CD8-positive, alpha-beta memory T cell (primary cell): Measurements from ENCODE around the gene TMEM235. TPM values are rescaled to one million over a fixed set of nuclear protein-coding genes. Genes with fewer than 3 reads are reported as not detected.

Experiments used
- CTCF ChIA-PET: fragments of 350-600 bp; sonication (Branson Sonifier 250); formaldehyde crosslinking; loops from one replicate; lab custom pipeline; 2021; ENCODE audit warnings: antibody characterized with exemption; lab: Charles Lee
- POLR2A ChIA-PET: fragments of 350-600 bp; sonication (Branson Sonifier 250); formaldehyde crosslinking; loops from one replicate; lab custom pipeline; 2021; ENCODE audit warnings: antibody characterized with exemption; lab: Charles Lee
- DNase-seq, 5 donors: peaks; one replicate each; pipeline versions ENCODE4 v3.0.0 to v3.0.0-alpha.2; 2020 to 2022; ENCODE audit warnings: mixed read lengths in 1 of 5
- H3K27ac ChIP-seq: one replicate; pipeline ENCODE4 v1.7.0; 2013; ENCODE audit warnings: low read depth, mild to moderate bottlenecking, low read length, moderate library complexity
- H3K27me3 ChIP-seq: 2 replicates; pipeline ENCODE4 v1.7.0; 2013; ENCODE audit warnings: low read length, mild to moderate bottlenecking; ENCODE audit not compliant: insufficient read depth, poor library complexity, severe bottlenecking
- H3K36me3 ChIP-seq: 2 replicates; pipeline ENCODE4 v1.7.0; 2013; ENCODE audit warnings: mild to moderate bottlenecking, low read length, moderate library complexity; ENCODE audit not compliant: insufficient read depth
- H3K4me1 ChIP-seq: 2 replicates; pipeline ENCODE4 v1.7.0; 2013; ENCODE audit warnings: mild to moderate bottlenecking, low read length, moderate library complexity; ENCODE audit not compliant: insufficient read depth
- H3K4me3 ChIP-seq: 2 replicates; pipeline ENCODE4 v1.7.0; 2013; ENCODE audit warnings: mild to moderate bottlenecking, low read length
- H3K9me3 ChIP-seq: 2 replicates; pipeline ENCODE4 v1.7.0; 2013; ENCODE audit warnings: mild to moderate bottlenecking, low read length
- H3K27ac Mint-ChIP-seq, 8 donors: one replicate each; pipeline ENCODE4 v1.8.0; 2020 to 2021; ENCODE audit warnings: mixed read lengths in 8 of 8, mild to moderate bottlenecking in 6 of 8, inconsistent platforms in 3 of 8, moderate library complexity in 3 of 8
- H3K27me3 Mint-ChIP-seq, 2 donors: one replicate each; pipeline ENCODE4 v1.8.0; 2020 to 2021; ENCODE audit warnings: mixed read lengths in 2 of 2, mild to moderate bottlenecking in 1 of 2, moderate library complexity in 1 of 2
- H3K36me3 Mint-ChIP-seq, 3 donors: one replicate each; pipeline ENCODE4 v1.8.0; 2020 to 2021; ENCODE audit warnings: mixed read lengths in 3 of 3, inconsistent platforms in 1 of 3, mild to moderate bottlenecking in 1 of 3
- H3K4me1 Mint-ChIP-seq, 3 donors: one replicate each; pipeline ENCODE4 v1.8.0; 2020 to 2021; ENCODE audit warnings: mixed read lengths in 3 of 3, inconsistent platforms in 1 of 3, mild to moderate bottlenecking in 1 of 3
- H3K4me3 Mint-ChIP-seq, 7 donors: one replicate each; pipeline ENCODE4 v1.8.0; 2020 to 2021; ENCODE audit warnings: mixed read lengths in 7 of 7, mild to moderate bottlenecking in 6 of 7, moderate library complexity in 4 of 7, inconsistent platforms in 2 of 7
- H3K9me3 Mint-ChIP-seq, 5 donors: one replicate each; pipeline ENCODE4 v1.8.0; 2020 to 2022; ENCODE audit warnings: mixed read lengths in 5 of 5, mild to moderate bottlenecking in 3 of 5, moderate library complexity in 2 of 5, inconsistent platforms in 1 of 5
- polyA plus RNA-seq: library from polyadenylated mRNA; unstranded; fragments of 300-500 nt; fragmentation: Illumina TruSeq; gene quantifications from one replicate; pipeline ENCODE4 v1.2.3, GENCODE V29; 2021
- total RNA-seq, 2 experiments: library from RNA; stranded (reverse); gene quantifications; one replicate each; pipeline ENCODE4 v1.2.3, GENCODE V29; 2021

The TMEM235 gene
- total and polyA plus RNA-seq, 3 experiments from 2014 or later: not detected

DNA sequence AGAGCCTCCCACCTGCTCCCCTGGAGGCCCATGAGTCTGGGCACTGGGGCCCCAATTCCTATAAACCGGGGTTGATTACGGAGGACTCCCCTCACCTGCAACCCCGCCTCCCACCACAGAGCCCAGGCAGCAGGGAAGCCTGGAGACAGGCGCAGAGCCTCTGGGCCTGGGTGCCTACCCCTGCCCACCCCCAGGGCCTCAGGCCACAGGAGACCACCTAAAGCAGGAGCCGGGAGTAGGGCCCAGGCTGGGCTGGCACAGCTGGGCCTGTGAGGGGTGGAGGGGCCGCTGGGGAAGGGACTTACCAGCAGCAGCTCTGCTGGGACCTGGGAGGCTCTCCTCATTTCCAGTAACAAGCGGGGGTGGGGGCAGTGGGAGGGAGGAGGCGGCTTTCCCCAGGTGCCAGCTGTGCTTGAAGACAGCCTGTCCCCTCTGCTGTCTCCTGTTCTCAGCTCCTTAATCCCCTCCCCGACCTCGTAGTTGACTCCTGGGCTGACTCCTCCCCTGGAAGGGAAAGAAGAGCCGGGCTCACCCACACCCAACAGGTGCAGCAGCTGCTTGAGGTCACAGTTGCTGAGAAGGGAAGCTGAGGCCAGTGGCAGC lies 46.8 kb downstream of the TMEM235 start:
- peaks cover 6 to 7% (median 7%) of the 10 kb centered on the region in 3 donors for H3K4me1 Mint-ChIP-seq
- no peak overlapping the region for H3K27ac Mint-ChIP-seq
- no peak for DNase-seq
- peaks cover 3 to 5% of the 10 kb centered on the region in 2 donors for H3K27me3 Mint-ChIP-seq
- POLR2A ChIA-PET: no interaction called here
- Histone ChIP-seq H3K27me3 (no peaks in the 10 kb centered on the region), H3K27ac (peak overlapping the region; percentile 51), H3K4me1 (no peaks in the 10 kb centered on the region), H3K9me3 (no peaks in the 10 kb centered on the region), H3K4me3 (no peak overlapping the region), H3K36me3 (no peaks in the 10 kb centered on the region)
- CTCF ChIA-PET: no interaction called here
- no peaks in the 10 kb centered on the region for H3K36me3 Mint-ChIP-seq
- no peaks in the 10 kb centered on the region for H3K9me3 Mint-ChIP-seq
- no peak overlapping the region for H3K4me3 Mint-ChIP-seq

DNA sequence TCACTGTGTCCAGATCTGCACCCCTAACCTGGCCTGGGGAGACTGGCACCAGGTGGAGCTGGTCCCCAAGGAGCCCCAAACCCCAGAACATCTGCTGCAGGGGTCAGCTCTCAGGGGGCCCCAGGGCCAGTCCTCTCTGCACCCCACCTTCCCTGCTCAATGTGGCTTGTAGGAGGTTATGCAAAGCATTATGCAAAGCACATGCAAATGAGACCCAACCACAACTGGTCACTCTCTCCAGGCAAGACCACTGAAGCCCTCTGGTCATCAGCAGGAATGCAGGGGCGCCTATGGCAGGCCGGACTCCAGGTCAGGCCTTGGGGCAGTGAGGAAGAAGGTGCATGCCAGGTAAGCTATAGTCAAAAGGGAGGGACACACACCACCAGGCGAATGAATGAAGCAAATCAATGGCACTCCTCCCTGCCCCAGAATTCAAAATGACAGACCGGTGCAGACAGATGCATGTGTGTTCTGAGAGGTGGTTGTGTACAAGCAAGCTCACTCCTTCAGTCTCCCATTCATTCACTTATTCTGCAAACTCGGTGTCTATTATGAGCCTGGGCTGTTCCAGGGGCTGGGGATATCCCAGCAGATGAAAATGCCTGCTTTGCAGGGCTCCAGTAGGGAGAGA lies 48.0 kb downstream of the TMEM235 start:
- no peaks in the 10 kb centered on the region for H3K36me3 Mint-ChIP-seq
- ChIA-PET POLR2A (no interaction called here), CTCF (no interaction called here)
- no peaks in the 10 kb centered on the region for H3K9me3 ChIP-seq
- H3K4me3 ChIP-seq: no peak overlapping the region
- no peak overlapping the region for H3K4me3 Mint-ChIP-seq
- H3K27ac Mint-ChIP-seq: peak overlapping the region in 1 of 8 donors; percentile 43
- peaks cover 3 to 5% of the 10 kb centered on the region in 2 donors for H3K27me3 Mint-ChIP-seq
- no peaks in the 10 kb centered on the region for H3K4me1 ChIP-seq
- no peaks in the 10 kb centered on the region for H3K27me3 ChIP-seq
- no peak for DNase-seq
- no peaks in the 10 kb centered on the region for H3K9me3 Mint-ChIP-seq
- H3K36me3 ChIP-seq: no peaks in the 10 kb centered on the region
- H3K27ac ChIP-seq: no peak overlapping the region
- H3K4me1 Mint-ChIP-seq: peaks cover 6 to 7% (median 7%) of the 10 kb centered on the region in 3 donors

DNA sequence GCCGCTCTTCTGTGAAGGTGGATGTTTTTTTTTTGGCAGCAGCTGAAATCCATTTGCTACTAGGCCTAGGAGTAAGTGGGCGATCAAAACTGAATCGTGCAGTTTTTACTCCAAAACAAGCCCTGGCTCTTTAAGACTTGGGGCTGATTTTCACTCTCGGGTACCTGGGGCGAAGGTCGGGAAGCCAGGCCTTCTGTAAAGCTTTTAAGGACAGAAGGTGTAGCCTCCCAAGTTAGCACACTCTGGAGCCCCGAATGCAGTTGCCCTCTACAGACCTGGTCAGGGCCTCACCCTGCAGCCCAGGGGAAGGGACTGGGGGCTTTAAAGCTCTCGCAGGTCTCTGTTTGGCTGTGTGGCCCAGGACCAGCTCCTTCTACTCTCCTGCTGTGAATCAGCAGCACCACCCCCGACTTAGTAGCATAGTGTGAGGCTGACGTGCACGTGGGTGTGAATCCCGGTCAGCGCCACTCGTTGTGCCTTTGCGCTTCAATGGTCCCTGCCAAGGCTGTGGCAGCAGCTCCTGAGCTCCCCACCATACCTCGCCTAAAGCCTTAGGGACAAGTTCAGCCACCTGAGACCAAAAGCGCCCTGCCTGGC lies 49.9 kb downstream of the TMEM235 start:
- Mint-ChIP-seq H3K4me3 (no peak overlapping the region), H3K27ac (no peak overlapping the region), H3K27me3 (peaks cover 0 to 3% of the 10 kb centered on the region in 2 donors), H3K9me3 (no peaks in the 10 kb centered on the region), H3K4me1 (peaks cover 3% of the 10 kb centered on the region in 3 donors), H3K36me3 (no peaks in the 10 kb centered on the region)
- no peak overlapping the region for H3K4me3 ChIP-seq
- no peak overlapping the region for H3K27ac ChIP-seq
- H3K27me3 ChIP-seq: no peaks in the 10 kb centered on the region
- ChIA-PET POLR2A (no interaction called here), CTCF (interaction anchor here (0.7 to 1.1 kb wide), 2 partner anchors 141 to 635 kb away, joined by 3 read pairs; no protein-coding TSS in a partner anchor)
- H3K36me3 ChIP-seq: no peaks in the 10 kb centered on the region
- no peaks in the 10 kb centered on the region for H3K4me1 ChIP-seq
- no peaks in the 10 kb centered on the region for H3K9me3 ChIP-seq
- no peak for DNase-seq

GRCh38 chr17:78284146-78284545 lies 52.7 kb downstream of the TMEM235 start:
- Histone ChIP-seq H3K9me3 (no peaks in the 10 kb centered on the region), H3K4me1 (no peaks in the 10 kb centered on the region), H3K36me3 (no peaks in the 10 kb centered on the region), H3K27ac (no peak overlapping the region), H3K27me3 (no peaks in the 10 kb centered on the region), H3K4me3 (no peak overlapping the region)
- H3K9me3 Mint-ChIP-seq: no peaks in the 10 kb centered on the region
- ChIA-PET CTCF (no interaction called here), POLR2A (no interaction called here)
- H3K27ac Mint-ChIP-seq: no peak overlapping the region
- H3K27me3 Mint-ChIP-seq: no peaks in the 10 kb centered on the region
- H3K4me3 Mint-ChIP-seq: no peak overlapping the region
- DNase-seq: no peak
- H3K36me3 Mint-ChIP-seq: no peaks in the 10 kb centered on the region
- H3K4me1 Mint-ChIP-seq: no peaks in the 10 kb centered on the region

DNA sequence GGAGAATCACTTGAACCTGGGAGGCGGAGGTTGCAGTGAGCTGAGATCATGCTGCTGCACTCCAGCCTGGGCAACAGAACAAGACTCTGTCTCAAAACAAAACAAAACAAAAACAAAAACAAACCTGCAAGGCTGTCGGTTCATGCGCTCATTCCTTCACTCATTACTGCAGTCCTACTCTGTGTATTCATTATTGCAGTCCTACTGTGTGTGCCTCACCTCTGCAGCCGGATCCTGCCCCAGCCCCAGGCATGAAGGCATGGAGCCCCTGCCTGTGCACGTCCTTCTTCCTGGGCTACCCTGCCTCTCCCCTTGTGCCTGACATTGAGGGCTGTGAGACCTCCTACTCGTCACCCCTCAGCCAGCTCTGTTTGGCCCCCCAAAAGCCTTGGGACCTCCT lies 57.6 kb downstream of the TMEM235 start:
- Histone ChIP-seq H3K9me3 (no peaks in the 10 kb centered on the region), H3K4me3 (no peak overlapping the region), H3K4me1 (peaks cover 9% of the 10 kb centered on the region), H3K27me3 (no peaks in the 10 kb centered on the region), H3K36me3 (no peaks in the 10 kb centered on the region), H3K27ac (no peak overlapping the region)
- ChIA-PET POLR2A (interaction anchor here (1.0 kb wide), 1 partner anchor 55 kb away, joined by 3 read pairs; no protein-coding TSS in a partner anchor), CTCF (interaction anchor here (0.7 to 2.9 kb wide), 10 partner anchors 9 to 193 kb away, joined by 3 to 27 read pairs (median 4); no protein-coding TSS in a partner anchor)
- no peaks in the 10 kb centered on the region for H3K4me1 Mint-ChIP-seq
- H3K27me3 Mint-ChIP-seq: no peaks in the 10 kb centered on the region
- no peaks in the 10 kb centered on the region for H3K9me3 Mint-ChIP-seq
- H3K36me3 Mint-ChIP-seq: no peaks in the 10 kb centered on the region
- DNase-seq: no peak
- no peak overlapping the region for H3K27ac Mint-ChIP-seq
- H3K4me3 Mint-ChIP-seq: no peak overlapping the region

DNA sequence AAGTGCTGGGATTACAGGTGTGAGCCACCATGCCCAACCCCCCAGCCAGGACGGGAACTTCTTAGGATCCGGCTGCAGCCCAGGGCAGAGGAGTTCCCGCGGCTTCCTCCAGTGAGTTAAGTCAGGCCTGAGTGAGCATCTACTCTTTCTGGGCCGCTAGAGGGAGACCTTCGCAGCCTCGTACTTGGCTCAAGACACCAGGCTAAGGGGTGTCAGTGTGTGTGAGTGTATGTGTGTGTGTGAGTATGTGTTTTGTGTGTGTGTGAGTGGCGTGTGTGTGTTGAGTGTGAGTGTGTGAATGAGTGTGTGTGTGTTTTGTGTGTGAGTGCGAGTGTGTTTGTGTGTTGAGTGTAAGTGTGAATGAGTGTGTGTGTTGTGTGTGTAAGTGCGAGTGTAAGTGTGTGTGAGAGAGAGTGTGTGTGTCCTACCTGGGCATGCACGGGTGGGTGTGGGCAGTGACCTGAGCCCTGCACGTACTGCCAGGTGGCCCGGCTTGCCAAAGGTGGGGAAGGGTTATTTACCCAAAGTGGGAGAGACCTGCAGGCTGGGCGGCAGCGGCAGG lies 58.5 kb downstream of the TMEM235 start:
- Mint-ChIP-seq H3K36me3 (no peaks in the 10 kb centered on the region), H3K4me1 (no peaks in the 10 kb centered on the region), H3K27me3 (no peaks in the 10 kb centered on the region), H3K9me3 (no peaks in the 10 kb centered on the region), H3K4me3 (no peak overlapping the region), H3K27ac (no peak overlapping the region)
- Histone ChIP-seq H3K9me3 (no peaks in the 10 kb centered on the region), H3K4me1 (peaks cover 9% of the 10 kb centered on the region), H3K27ac (no peak overlapping the region), H3K27me3 (no peaks in the 10 kb centered on the region), H3K4me3 (no peak overlapping the region), H3K36me3 (no peaks in the 10 kb centered on the region)
- DNase-seq: peak; percentile 46 to 81 (median 67)
- ChIA-PET POLR2A (interaction anchor here (1.0 kb wide), 1 partner anchor 54 kb away, joined by 3 read pairs; no protein-coding TSS in a partner anchor), CTCF (interaction anchor here (0.8 to 3.6 kb wide), 9 partner anchors 8 to 194 kb away, joined by 3 to 27 read pairs (median 5); no protein-coding TSS in a partner anchor)
